Epidermal melanocyte (primary cell): ENCODE measurements around the gene PROK1.
"Not testable (repeated sequence)": the region's sequence is repeated elsewhere in the genome, so short reads cannot be mapped to it uniquely, and the experiment has no call there.

Experiments
- DNase-seq: peaks from one replicate; pipeline ENCODE4 v3.0.0; 2011; ENCODE audit warnings: low spot score; ENCODE audit not compliant: insufficient read length

The PROK1 gene, protein sequence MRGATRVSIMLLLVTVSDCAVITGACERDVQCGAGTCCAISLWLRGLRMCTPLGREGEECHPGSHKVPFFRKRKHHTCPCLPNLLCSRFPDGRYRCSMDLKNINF

DNA sequence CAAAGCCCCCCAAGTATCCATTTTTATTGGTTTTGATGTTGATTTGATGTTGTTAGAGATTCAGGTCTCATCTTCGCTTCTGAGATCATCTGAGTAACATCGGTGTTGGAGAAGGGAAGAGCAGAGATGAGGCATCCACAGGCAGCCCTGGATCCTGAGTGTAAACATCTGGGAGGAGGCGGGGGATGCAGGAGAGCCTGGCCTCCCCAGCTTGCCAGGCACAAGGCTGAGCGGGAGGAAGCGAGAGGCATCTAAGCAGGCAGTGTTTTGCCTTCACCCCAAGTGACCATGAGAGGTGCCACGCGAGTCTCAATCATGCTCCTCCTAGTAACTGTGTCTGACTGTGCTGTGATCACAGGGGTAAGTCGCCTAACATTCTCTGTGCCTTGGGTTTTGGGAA is at the start of gene PROK1:
TSS of gene PROK1 (plus strand) at position 221 of the 400 bp plus-strand sequence. CDS start at position 289, 68 bp downstream.
- no peak for DNase-seq

GRCh38 chr1:110403805-110404204 is 47.1 kb upstream of the PROK1 start:
- DNase-seq = no peak

DNA sequence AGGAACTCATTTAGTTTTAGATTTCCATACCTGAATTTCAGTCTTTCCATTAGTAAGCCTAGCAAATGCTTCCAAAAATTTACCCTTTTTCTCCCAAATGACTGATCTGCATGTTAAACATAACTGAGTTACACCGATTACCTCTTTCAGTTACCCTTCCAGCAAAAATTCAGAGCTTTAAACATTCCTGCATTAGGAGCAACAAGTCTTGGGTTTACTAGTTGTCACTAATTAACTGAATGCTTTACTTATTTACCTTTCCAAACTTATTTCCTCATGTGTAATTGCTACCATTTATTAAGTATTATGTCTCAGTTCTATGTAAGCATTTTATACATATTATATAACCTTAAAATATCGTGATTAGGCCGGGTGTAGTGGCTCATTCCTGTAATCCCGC is 46.5 kb upstream of the PROK1 start:
- no peak for DNase-seq

GRCh38 chr1:110406407-110406806 is 44.5 kb upstream of the PROK1 start:
- DNase-seq = not testable (repeated sequence)

GRCh38 chr1:110407260-110408210 is 43.4 kb upstream of the PROK1 start, which contains the start of gene LAMTOR5:
Gene LAMTOR5, minus strand, starts transcription at chr1:110407694. Its CDS starts 74 bp downstream, at chr1:110407620.
- peak; percentile 75 for DNase-seq

DNA sequence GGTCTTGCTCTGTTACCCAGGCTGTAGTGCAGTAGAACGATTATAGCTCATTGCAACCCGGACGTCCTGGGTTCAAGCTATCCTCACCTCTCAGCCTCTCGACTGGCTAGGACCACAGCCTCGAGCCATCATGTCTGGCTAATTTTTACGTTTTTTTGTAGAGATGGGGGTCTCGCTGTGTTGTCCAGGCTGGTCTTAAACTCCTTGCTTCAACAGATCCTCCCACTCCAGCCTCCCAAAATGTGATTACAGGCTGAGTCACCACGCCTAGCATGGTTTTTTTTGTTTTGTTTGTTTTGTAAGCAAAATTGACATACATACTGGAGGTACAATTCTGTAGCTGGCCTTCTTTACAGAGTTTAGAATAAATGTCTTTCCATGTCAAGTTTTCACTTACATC is 42.5 kb upstream of the PROK1 start:
- DNase-seq = no peak

GRCh38 chr1:110409316-110409715 is 41.6 kb upstream of the PROK1 start:
- no peak for DNase-seq

DNA sequence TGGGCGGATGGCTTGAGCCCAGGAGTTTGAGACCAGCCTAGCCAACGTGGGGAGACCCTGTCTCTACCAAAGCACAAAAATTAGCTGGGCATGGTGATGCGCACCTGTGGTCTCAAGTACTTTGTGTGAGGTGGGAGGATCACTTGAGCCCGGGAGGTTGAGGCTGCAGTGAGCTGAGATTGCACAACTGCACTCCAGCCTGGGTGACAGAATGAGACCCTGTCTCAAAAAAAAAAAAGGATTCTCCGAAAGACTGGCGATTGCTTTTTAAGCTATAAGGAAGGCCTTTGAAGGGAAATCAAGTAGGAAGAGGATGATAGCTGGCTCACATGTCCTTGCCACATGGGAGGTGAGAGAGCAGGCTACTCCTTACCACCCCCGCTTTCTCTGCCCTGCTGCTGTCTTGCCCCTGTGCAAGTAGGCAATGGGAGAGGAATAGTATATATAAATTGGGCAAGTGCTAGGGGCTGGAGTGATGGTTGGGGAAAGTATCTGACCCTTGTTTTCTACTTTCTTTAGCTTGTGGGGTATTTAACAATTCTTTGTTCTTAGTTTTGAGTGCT is 39.7 kb upstream of the PROK1 start:
- no peak for DNase-seq

DNA sequence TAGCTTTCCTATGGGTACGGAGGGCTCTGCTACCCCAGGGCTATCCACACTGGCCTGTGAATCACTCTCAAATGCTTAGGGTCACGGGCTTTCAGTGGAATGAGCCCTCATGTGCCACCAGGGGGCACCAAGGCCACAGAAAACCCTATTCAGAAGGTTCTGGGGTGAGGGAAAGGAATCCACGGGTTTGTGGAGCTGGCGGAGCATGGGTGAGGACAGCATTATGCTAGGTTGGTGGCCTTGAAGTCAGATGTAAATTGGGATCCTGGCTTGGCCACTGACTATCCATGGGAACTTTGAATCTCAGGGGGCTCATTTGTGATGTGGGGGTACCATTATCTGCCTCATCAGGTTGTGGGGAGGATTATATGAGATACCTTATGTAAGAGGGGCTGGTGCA is 38.4 kb upstream of the PROK1 start:
- DNase-seq = peak; percentile 67

DNA sequence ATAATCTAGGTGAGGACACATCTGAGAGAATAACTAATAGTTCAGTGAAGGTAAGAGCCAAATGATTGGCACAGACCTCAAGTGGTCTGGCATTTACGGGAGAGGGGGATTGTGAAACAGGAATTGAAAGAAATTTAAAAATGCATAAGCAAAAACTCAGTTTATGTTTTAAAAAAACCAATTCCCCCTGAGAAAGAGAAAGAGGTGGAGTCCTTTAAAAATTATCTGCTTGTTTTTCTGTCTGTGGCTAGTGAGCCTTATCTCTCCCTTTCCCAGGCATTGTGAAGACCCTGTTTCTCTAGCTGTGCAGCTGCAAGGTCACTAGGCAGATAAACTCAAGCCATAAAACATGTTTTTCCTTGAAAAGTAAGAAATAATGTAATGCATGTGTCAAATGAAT is 37.9 kb upstream of the PROK1 start:
- DNase-seq = not testable (repeated sequence)

DNA sequence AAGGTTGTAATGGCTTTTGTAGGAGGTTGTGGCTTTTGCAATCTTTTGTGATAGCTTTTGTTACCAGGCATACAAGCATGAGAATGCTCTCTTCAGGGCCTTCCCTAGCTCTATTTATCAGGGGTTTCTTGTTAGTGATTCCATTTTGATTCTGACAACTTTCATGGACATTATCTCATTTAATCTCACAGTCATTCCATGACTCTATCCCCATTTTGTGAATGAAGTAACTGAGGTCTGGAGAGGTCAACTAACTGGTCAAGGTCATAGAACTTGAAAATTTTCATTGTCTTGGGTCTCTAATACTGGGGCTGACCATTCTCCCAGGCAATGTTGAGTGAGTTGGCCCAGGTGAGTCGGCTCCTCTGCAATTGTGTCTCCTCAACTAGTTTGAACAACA is 32.2 kb upstream of the PROK1 start:
- no peak for DNase-seq

- no peak for DNase-seq
These were observed 30.8 kb upstream of the PROK1 start for GRCh38 chr1:110420023-110420662.

GRCh38 chr1:110420874-110421793 is 29.8 kb upstream of the PROK1 start:
- no peak for DNase-seq

- DNase-seq = no peak
These were observed 26.0 kb upstream of the PROK1 start for GRCh38 chr1:110424699-110425611.

DNA sequence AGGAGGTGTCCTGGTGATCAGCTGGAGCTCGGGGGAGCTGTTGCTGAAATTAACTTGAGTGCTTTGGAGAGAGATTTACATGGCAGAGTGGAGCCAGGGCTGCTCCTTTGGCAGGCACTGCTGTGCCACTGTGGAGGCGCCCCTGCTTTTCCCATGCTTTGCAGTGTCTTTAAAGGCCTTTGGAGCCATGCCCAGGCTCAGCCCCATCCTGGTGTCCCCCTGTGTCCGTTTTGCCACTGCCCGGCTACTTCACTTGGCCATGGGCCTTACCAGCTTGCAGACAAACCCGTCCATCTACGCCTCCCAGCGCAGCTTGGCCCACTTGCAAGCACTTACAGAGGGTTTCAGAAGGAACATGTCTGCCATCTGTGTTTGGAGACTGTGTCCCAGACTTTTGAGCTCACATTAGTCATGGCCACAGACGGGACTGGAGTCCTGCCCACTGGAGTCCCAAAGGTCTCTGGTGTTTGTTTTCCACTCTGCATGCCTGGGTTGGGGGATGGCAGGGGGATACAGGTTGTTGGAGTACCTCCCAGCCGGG is 25.3 kb upstream of the PROK1 start:
- no peak for DNase-seq

DNA sequence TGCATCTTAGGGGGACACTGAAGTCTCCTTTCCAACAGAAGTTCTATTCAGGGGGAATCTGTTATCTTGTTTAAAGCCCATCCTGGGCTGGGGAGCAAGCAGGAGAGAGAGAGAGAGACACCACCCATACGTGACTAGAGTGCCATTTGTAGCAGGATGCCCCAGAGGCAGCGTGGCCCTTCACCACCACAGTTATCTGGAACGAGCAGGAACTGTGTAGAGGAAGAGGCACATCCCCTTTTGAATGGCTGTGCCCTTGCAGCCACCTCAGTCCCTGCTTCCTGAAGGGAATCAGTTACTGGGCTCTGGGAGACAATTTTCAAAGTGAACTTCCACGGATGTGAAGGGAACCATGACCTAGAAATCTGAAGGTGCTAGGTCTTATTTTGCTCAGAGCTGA is 24.1 kb upstream of the PROK1 start:
- DNase-seq = no peak

DNA sequence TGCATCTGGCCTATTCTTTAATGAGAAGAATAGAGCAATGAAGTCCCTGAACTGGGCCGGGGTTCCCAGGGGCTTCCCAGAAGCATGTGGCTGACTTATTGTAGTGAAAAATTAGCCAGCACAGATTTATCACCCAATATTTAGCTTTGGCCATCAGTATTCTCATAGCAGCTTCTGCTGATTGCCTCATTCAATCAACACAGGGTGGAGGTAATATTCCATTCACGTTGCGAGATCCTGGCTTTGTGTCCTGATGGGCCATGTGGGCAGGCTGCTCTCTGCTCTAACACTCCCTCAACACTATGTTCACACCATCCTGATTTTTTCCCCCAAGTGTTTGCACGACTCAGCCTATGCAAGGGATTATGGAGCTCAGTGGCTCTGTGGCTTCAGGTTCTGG is 22.0 kb upstream of the PROK1 start:
- no peak for DNase-seq

DNA sequence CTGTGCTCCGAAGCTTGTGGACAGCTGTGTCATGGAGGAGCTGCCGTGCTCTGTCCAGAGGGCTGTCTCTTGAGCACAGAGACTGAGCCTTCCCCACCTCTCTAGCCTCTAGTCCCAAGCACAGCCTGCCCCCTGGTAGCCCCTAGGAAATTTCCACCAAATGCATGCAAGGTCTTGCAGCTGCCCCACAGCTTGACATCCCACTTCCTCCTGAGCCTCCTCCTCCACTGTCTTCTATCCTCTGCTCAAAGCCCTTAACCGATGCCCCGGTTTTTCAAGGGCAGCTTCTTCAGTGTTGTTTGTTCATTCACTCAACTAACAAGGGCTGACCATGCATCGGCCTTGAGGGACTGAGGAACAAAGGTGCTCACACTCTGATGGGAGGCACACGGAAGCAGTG is 20.6 kb upstream of the PROK1 start:
- no peak for DNase-seq

- no peak for DNase-seq
These were observed 20.0 kb upstream of the PROK1 start for GRCh38 chr1:110430901-110431300.

GRCh38 chr1:110433213-110433612 is 17.7 kb upstream of the PROK1 start:
- no peak for DNase-seq
